Endothelial cell (in vitro differentiated cells): ENCODE data around the gene REST. TPM values are rescaled to one million over a fixed set of nuclear protein-coding genes. Genes with fewer than 3 reads are reported as not detected.
A peak's percentile ranks its signal among the peaks of the same experiment; 100 is the strongest.

Source experiments
- DNase-seq: peaks from one replicate; pipeline ENCODE4 v3.0.0; 2021; ENCODE audit warnings: low spot score
- H3K27ac Mint-ChIP-seq: one replicate; pipeline ENCODE4 v1.8.0; 2021; ENCODE audit warnings: mixed read lengths, inconsistent platforms; ENCODE audit not compliant: unreplicated experiment
- H3K27me3 Mint-ChIP-seq: one replicate; pipeline ENCODE4 v1.8.0; 2021; ENCODE audit warnings: mild to moderate bottlenecking, moderate library complexity, mixed read lengths, inconsistent platforms; ENCODE audit not compliant: unreplicated experiment
- H3K36me3 Mint-ChIP-seq: one replicate; pipeline ENCODE4 v1.8.0; 2021; ENCODE audit warnings: mild to moderate bottlenecking, low read depth, mixed read lengths, inconsistent platforms; ENCODE audit not compliant: unreplicated experiment
- H3K4me1 Mint-ChIP-seq: one replicate; pipeline ENCODE4 v1.8.0; 2021; ENCODE audit warnings: mild to moderate bottlenecking, mixed read lengths, inconsistent platforms; ENCODE audit not compliant: unreplicated experiment
- H3K4me3 Mint-ChIP-seq: one replicate; pipeline ENCODE4 v1.8.0; 2021; ENCODE audit warnings: mild to moderate bottlenecking, mixed read lengths, inconsistent platforms; ENCODE audit not compliant: unreplicated experiment
- H3K9me3 Mint-ChIP-seq: one replicate; pipeline ENCODE4 v1.8.0; 2021; ENCODE audit warnings: mixed read lengths, inconsistent platforms; ENCODE audit not compliant: unreplicated experiment
- total RNA-seq: library from RNA; stranded (reverse); fragmentation: NEBNext Ultra II Directional; extraction: Animal tissue kit (Norgen Biotek cat#: 25700); gene quantifications from one replicate; pipeline ENCODE4 v1.2.1, GENCODE V29; 2021; ENCODE audit not compliant: unreplicated experiment
- TF ChIP-seq, protein P1 (sequence below): fragments of 200-600 bp; sonication (generic); IDR thresholded peaks from one replicate; pipeline ENCODE4 v1.5.0; 2021; ENCODE audit warnings: antibody characterized with exemption; ENCODE audit not compliant: unreplicated experiment

REST gene
- total RNA-seq, 1 donor from 2014 or later = 70.4 TPM

- Mint-ChIP-seq H3K4me3 (peak overlapping the region; percentile 16), H3K27me3 (peaks cover 9% of the 10 kb centered on the region), H3K4me1 (peaks cover 28% of the 10 kb centered on the region), H3K27ac (peak overlapping the region; percentile 70), H3K36me3 (peaks cover 2% of the 10 kb centered on the region), H3K9me3 (no peaks in the 10 kb centered on the region)
- TF ChIP-seq, protein P1, sequence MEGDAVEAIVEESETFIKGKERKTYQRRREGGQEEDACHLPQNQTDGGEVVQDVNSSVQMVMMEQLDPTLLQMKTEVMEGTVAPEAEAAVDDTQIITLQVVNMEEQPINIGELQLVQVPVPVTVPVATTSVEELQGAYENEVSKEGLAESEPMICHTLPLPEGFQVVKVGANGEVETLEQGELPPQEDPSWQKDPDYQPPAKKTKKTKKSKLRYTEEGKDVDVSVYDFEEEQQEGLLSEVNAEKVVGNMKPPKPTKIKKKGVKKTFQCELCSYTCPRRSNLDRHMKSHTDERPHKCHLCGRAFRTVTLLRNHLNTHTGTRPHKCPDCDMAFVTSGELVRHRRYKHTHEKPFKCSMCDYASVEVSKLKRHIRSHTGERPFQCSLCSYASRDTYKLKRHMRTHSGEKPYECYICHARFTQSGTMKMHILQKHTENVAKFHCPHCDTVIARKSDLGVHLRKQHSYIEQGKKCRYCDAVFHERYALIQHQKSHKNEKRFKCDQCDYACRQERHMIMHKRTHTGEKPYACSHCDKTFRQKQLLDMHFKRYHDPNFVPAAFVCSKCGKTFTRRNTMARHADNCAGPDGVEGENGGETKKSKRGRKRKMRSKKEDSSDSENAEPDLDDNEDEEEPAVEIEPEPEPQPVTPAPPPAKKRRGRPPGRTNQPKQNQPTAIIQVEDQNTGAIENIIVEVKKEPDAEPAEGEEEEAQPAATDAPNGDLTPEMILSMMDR = no peak
- DNase-seq = no peak
These were observed 74.1 kb downstream of the REST start for GRCh38 chr4:56981795-56982201.

DNA sequence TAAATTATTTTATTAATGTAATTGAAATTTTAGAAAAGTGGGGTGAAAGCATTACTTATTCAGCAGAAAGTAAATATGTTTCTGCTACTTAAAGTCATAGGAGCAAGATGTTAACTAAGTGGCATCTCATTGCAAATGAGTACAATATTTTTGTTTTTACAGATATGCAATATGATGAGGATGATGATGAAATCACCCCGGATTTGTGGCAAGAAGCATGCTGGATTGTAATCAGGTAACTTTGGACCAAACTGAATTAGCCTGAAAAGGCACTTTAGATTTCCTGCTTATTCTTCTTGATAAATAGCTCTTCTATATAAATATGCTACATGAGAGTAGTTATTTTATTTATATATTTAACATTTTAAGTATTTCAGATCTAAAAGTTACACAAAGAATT, 78.5 kb downstream of the REST start:
- no peak overlapping the region for H3K4me3 Mint-ChIP-seq
- DNase-seq = no peak
- peaks cover 5% of the 10 kb centered on the region for H3K36me3 Mint-ChIP-seq
- H3K9me3 Mint-ChIP-seq = no peaks in the 10 kb centered on the region
- H3K27me3 Mint-ChIP-seq = peaks cover 2% of the 10 kb centered on the region
- H3K27ac Mint-ChIP-seq = no peak overlapping the region
- TF ChIP-seq, protein P1 = no peak
- H3K4me1 Mint-ChIP-seq = peaks cover 14% of the 10 kb centered on the region

DNA sequence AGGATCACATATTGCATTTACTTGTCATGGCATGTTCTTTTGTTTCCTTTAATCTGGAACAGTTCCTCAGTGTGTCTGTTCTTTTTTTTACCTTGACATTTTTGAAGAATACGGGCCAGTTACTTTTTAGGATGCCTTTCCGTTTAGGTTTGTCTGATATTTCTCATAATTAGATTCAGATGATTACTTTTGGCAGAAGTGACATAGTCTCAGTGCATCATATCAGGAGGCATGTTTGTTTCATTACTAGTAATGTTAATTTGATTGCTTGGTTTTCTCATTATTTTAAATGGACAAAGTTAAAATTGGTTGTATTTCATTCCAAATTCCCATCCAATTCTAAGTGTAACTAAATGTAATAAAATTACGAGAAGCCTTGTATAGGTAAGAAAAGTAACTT, 79.3 kb downstream of the REST start:
- H3K27ac Mint-ChIP-seq = no peak overlapping the region
- H3K4me1 Mint-ChIP-seq = peaks cover 7% of the 10 kb centered on the region
- no peak overlapping the region for H3K4me3 Mint-ChIP-seq
- H3K27me3 Mint-ChIP-seq = peaks cover 2% of the 10 kb centered on the region
- TF ChIP-seq, protein P1 = no peak
- peaks cover 13% of the 10 kb centered on the region for H3K36me3 Mint-ChIP-seq
- no peaks in the 10 kb centered on the region for H3K9me3 Mint-ChIP-seq
- DNase-seq = no peak

DNA sequence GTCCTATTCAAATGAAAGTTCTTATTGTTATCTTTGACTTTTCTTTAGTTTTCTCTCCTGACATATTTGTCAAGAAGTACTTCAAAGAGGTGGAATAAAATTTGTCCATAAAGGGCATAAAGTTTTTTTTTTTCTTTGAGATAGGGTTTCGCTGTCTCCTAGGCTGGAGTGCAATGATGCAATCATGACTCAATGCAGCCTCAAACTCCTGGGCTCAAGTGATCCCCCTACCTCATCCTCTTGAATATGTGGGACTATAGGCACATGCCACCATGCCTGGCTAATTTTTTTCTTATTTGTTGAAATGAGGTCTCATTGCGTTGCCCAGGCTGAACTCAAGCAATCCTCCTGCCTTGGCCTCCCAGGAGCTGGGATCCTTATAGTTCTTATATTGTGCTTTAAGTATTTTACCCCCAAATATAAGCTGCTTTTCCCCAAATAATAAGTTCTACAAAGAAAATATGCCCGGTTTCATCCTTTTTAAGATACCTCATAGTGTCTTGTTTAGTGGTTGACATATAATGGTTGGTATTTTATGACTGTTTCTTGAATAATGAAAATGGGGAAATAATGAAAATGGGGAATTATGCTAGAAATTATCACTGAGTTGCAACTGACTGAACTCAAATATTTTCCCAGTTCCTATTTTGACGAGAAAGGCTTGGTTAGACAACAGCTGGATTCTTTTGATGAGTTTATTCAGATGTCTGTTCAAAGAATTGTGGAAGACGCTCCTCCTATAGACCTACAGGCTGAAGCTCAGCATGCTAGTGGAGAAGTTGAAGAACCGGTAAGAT, 82.6 kb downstream of the REST start:
- TF ChIP-seq, protein P1 = no peak
- H3K4me3 Mint-ChIP-seq = no peak overlapping the region
- peaks cover 18% of the 10 kb centered on the region for H3K36me3 Mint-ChIP-seq
- no peak overlapping the region for H3K27ac Mint-ChIP-seq
- peaks cover 2% of the 10 kb centered on the region for H3K27me3 Mint-ChIP-seq
- no peaks in the 10 kb centered on the region for H3K9me3 Mint-ChIP-seq
- DNase-seq = no peak
- no peaks in the 10 kb centered on the region for H3K4me1 Mint-ChIP-seq

DNA sequence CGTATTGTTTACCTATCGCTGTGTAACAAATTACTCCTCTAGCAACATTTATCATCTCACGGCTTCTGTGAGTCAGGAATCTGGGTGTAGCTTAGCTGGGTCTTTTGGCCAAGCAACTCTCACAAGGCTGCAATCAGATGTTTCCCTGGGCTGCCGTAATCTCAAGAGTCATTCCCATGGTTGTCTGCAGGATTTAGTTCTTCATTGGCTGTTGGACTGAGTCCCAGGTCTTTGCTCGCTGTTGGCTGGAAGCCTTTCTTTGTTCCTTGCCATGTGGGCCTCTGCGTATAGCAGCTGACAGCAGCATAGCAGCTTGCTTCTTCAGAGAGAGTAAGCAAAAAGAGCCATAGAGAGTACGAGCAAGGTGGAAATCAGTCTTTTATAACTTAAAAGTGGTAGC, 87.8 kb downstream of the REST start:
- peak overlapping the region; percentile 51 for H3K4me3 Mint-ChIP-seq
- no peaks in the 10 kb centered on the region for H3K9me3 Mint-ChIP-seq
- peaks cover 42% of the 10 kb centered on the region for H3K36me3 Mint-ChIP-seq
- H3K27me3 Mint-ChIP-seq = no peaks in the 10 kb centered on the region
- no peak overlapping the region for H3K27ac Mint-ChIP-seq
- H3K4me1 Mint-ChIP-seq = no peaks in the 10 kb centered on the region
- TF ChIP-seq, protein P1 = no peak
- no peak for DNase-seq
